HepG2 (cell line): Measurements from ENCODE around the gene MAML1. TPM values are rescaled to one million over a fixed set of nuclear protein-coding genes. Genes with fewer than 3 reads are reported as not detected.
A peak's percentile ranks its signal among the peaks of the same experiment; 100 is the strongest.

Experiments used
- BCL6 ChIP-seq: IDR thresholded peaks from 2 replicates; pipeline ENCODE4 v1.6.1; 2016; ENCODE audit warnings: missing genetic modification reagents, missing compliant biosample characterization
- CENPBD1 ChIP-seq: sonication (generic); formaldehyde crosslinking; IDR thresholded peaks from 2 replicates; pipeline ENCODE4 v1.8.0; 2022; ENCODE audit warnings: missing genetic modification reagents, low read depth, mild to moderate bottlenecking, borderline replicate concordance
- FOXP4 ChIP-seq: sonication (generic); formaldehyde crosslinking; IDR thresholded peaks from 2 replicates; pipeline ENCODE4 v1.4.0; 2020; ENCODE audit warnings: missing genetic modification reagents
- HOXA7 ChIP-seq: sonication (generic); formaldehyde crosslinking; IDR thresholded peaks from 2 replicates; pipeline ENCODE4 v1.8.1; 2022; ENCODE audit warnings: mild to moderate bottlenecking, missing genetic modification reagents, moderate library complexity
- MTERF4 ChIP-seq: sonication (generic); formaldehyde crosslinking; IDR thresholded peaks from 2 replicates; pipeline ENCODE4 v1.8.0; 2023; ENCODE audit warnings: mild to moderate bottlenecking, missing genetic modification reagents
- REST ChIP-seq, 2 experiments: IDR thresholded peaks; 2 replicates each; pipeline ENCODE4 v1.6.1; 2011 to 2012; ENCODE audit warnings: low read length in 2 of 2, borderline replicate concordance in 1 of 2, low read depth in 1 of 2, mild to moderate bottlenecking in 1 of 2, moderate library complexity in 1 of 2
- SCMH1 ChIP-seq: sonication (generic); formaldehyde crosslinking; IDR thresholded peaks from 2 replicates; pipeline ENCODE4 v1.9.0; 2021; ENCODE audit warnings: missing genetic modification reagents, mild to moderate bottlenecking, borderline replicate concordance
- SIX1 ChIP-seq: sonication (generic); formaldehyde crosslinking; IDR thresholded peaks from 2 replicates; pipeline ENCODE4 v1.4.0; 2020; ENCODE audit warnings: missing genetic modification reagents, borderline replicate concordance
- SNAPC4 ChIP-seq: sonication (generic); formaldehyde crosslinking; IDR thresholded peaks from 2 replicates; pipeline ENCODE4 v1.4.0; 2020; ENCODE audit warnings: mild to moderate bottlenecking, missing genetic modification reagents
- SOX6 ChIP-seq, 2 experiments: fragments of 450-650 bp in 1 of 2; sonication (generic) in 1 of 2; formaldehyde crosslinking in 1 of 2; IDR thresholded peaks; 2 replicates each; pipeline versions ENCODE4 v1.4.0 to v1.6.1; 2017 to 2020; ENCODE audit warnings: antibody characterized with exemption in 1 of 2, mild to moderate bottlenecking in 1 of 2, missing genetic modification reagents in 1 of 2
- SRF ChIP-seq: IDR thresholded peaks from 2 replicates; pipeline ENCODE4 v1.6.1; 2011; ENCODE audit warnings: mild to moderate bottlenecking, low read depth, low read length, moderate library complexity
- ZNF343 ChIP-seq: sonication (generic); formaldehyde crosslinking; IDR thresholded peaks from 2 replicates; pipeline ENCODE4 v1.4.0; 2020; ENCODE audit warnings: mild to moderate bottlenecking, missing genetic modification reagents
- ZNF549 ChIP-seq: sonication (generic); formaldehyde crosslinking; IDR thresholded peaks from 2 replicates; pipeline ENCODE4 v1.5.0; 2020; ENCODE audit warnings: missing genetic modification reagents
- ZNF639 ChIP-seq: conservative IDR thresholded peaks from 2 replicates; pipeline ENCODE4 v1.6.1; 2018; ENCODE audit warnings: missing genetic modification reagents
- polyA plus RNA-seq, 8 experiments: library from polyadenylated mRNA; depleted of rRNA in 3 of 8; stranded (reverse) in 7 of 8; unstranded in 1 of 8; fragments of >200 nt; fragmentation: Illumina TruSeq in 4 of 8; extraction: Trizol in 4 of 8; gene quantifications; 2 replicates each; pipeline versions ENCODE4 v1.2.1 to v1.2.3, GENCODE V29; 2011 to 2016; ENCODE audit warnings: low read depth in 4 of 8, missing spikeins in 1 of 8, mixed read lengths in 1 of 8; ENCODE audit not compliant: insufficient read depth in 1 of 8
- total RNA-seq, 5 experiments: library from RNA; depleted of rRNA; stranded (reverse); fragments of >200 nt; fragmentation: Illumina TruSeq; extraction: Trizol; gene quantifications; 2 replicates each; pipeline ENCODE4 v1.2.3, GENCODE V29; 2016; ENCODE audit warnings: low read depth in 1 of 5

The MAML1 gene
- total and polyA plus RNA-seq, 2 of the 13 experiments (the other 11 are each of a cell fraction or from before 2014, with no cell fraction given) = 10.0 to 10.8 TPM

GRCh38 chr5:179698935-179699615, 33.5 kb upstream of the MAML1 start, which contains the start of gene CANX (continued):
- no peak for TF ChIP-seq FOXP4 (CRISPR knock-in tag)
- no peak for TF ChIP-seq SIX1
- TF ChIP-seq REST (IDR thresholded peaks at IDR 0.05; ENCODE audit: borderline replicate concordance in 1 of 2, low read depth in 1 of 2, low read length in 2 of 2) = no peak
- TF ChIP-seq CENPBD1 (CRISPR knock-in tag) = no peak
- TF ChIP-seq SNAPC4 (CRISPR knock-in tag) = no peak
- no peak for TF ChIP-seq SOX6 (IDR thresholded peaks at IDR 0.05)
- peak; percentile 18 for TF ChIP-seq SOX6 (CRISPR knock-in tag; IDR thresholded peaks at IDR 0.05)
- TF ChIP-seq MTERF4 (CRISPR knock-in tag) = peak; percentile 60; the same call in 1 of the 2 replicates
- no peak for TF ChIP-seq SCMH1
- TF ChIP-seq HOXA7 (CRISPR knock-in tag) = no peak
- peak; percentile 73; the same call in 1 of the 2 replicates for TF ChIP-seq ZNF343
- no peak for TF ChIP-seq BCL6 (CRISPR knock-in tag)
- no peak for TF ChIP-seq ZNF549 (CRISPR knock-in tag)
- TF ChIP-seq SRF = no peak
- TF ChIP-seq ZNF639 (CRISPR knock-in tag) = peak; percentile 52; the same call in 1 of the 2 replicates
